CD4-positive, alpha-beta T cell treated with Interleukin-1 beta for 1 hour (primary cell): Measurements from ENCODE around the gene TXLNB.
"Not testable (repeated sequence)": the region's sequence is repeated elsewhere in the genome, so short reads cannot be mapped to it uniquely, and the experiment has no call there.

Source experiments
- DNase-seq, 2 donors: peaks; one replicate each; pipeline ENCODE4 v3.0.0-alpha.2; 2020 to 2022

The TXLNB gene

GRCh38 chr6:139308936-139309603, 17.3 kb upstream of the TXLNB start:
- DNase-seq: peak in 1 of 2 donors; percentile 9

GRCh38 chr6:139308286-139308916, 16.6 kb upstream of the TXLNB start:
- DNase-seq: no peak

GRCh38 chr6:139306291-139306981, 14.6 kb upstream of the TXLNB start:
- DNase-seq: no peak

- no peak for DNase-seq
Observed at GRCh38 chr6:139303185-139303584, 11.4 kb upstream of the TXLNB start.

GRCh38 chr6:139297921-139298320, 6.1 kb upstream of the TXLNB start:
- DNase-seq: no peak

- no peak for DNase-seq
Observed at GRCh38 chr6:139296927-139297326, 5.1 kb upstream of the TXLNB start.

- peak in 1 of 2 donors; percentile 51 for DNase-seq
Observed at GRCh38 chr6:139295901-139296300, 4.1 kb upstream of the TXLNB start.

- no peak for DNase-seq
Observed at GRCh38 chr6:139294090-139294489, 2.3 kb upstream of the TXLNB start.

GRCh38 chr6:139293230-139293629, 1.4 kb upstream of the TXLNB start:
- not testable (repeated sequence) for DNase-seq

GRCh38 chr6:139290787-139291311, 949 bp downstream of the TXLNB start:
- DNase-seq: peak; percentile 55 to 76

GRCh38 chr6:139289233-139289632, 2.6 kb downstream of the TXLNB start:
- DNase-seq: no peak

GRCh38 chr6:139288496-139289040, 3.2 kb downstream of the TXLNB start:
- DNase-seq: no peak

- no peak for DNase-seq
Observed at GRCh38 chr6:139287868-139288267, 3.9 kb downstream of the TXLNB start.

- not testable (repeated sequence) for DNase-seq
Observed at GRCh38 chr6:139286438-139286837, 5.4 kb downstream of the TXLNB start.

GRCh38 chr6:139285590-139285989, 6.2 kb downstream of the TXLNB start:
- DNase-seq: no peak

GRCh38 chr6:139284789-139285188, 7.0 kb downstream of the TXLNB start:
- DNase-seq: no peak

- no peak for DNase-seq
Observed at GRCh38 chr6:139282684-139283083, 9.1 kb downstream of the TXLNB start.

GRCh38 chr6:139278190-139278589, 13.6 kb downstream of the TXLNB start:
- no peak for DNase-seq

GRCh38 chr6:139277587-139277986, 14.2 kb downstream of the TXLNB start:
- no peak for DNase-seq

GRCh38 chr6:139277161-139277560, 14.6 kb downstream of the TXLNB start:
- DNase-seq: no peak

- no peak for DNase-seq
Observed at GRCh38 chr6:139275279-139276055, 16.3 kb downstream of the TXLNB start.

- peak in 1 of 2 donors; percentile 30 for DNase-seq
Observed at GRCh38 chr6:139271056-139271455, 20.7 kb downstream of the TXLNB start.

- DNase-seq: no peak
Observed at GRCh38 chr6:139270249-139270648, 21.5 kb downstream of the TXLNB start.
